WTC11 (cell line): ENCODE results near the gene FRMD4A.

Experiments
- ATF3 ChIP-seq: sonication (generic); formaldehyde crosslinking; conservative IDR thresholded peaks from 2 replicates; pipeline ENCODE4 v1.8.1; 2022; ENCODE audit warnings: mild to moderate bottlenecking, missing genetic modification reagents
- EMX1 ChIP-seq: fragments of 250-450 bp; sonication (Bioruptor Pico); IDR thresholded peaks from 2 replicates; pipeline ENCODE4 v1.8.0; 2021; ENCODE audit warnings: mild to moderate bottlenecking
- FOXP4 ChIP-seq: sonication (generic); formaldehyde crosslinking; IDR thresholded peaks from 2 replicates; pipeline ENCODE4 v1.8.0; 2022; ENCODE audit warnings: mild to moderate bottlenecking, missing genetic modification reagents
- IRF1 ChIP-seq: sonication (generic); formaldehyde crosslinking; IDR thresholded peaks from 2 replicates; pipeline ENCODE4 v1.8.0; 2023; ENCODE audit warnings: missing genetic modification reagents
- MAX ChIP-seq: sonication (generic); formaldehyde crosslinking; IDR thresholded peaks from 2 replicates; pipeline ENCODE4 v1.8.0; 2022; ENCODE audit warnings: mild to moderate bottlenecking, missing genetic modification reagents
- TP53 ChIP-seq: sonication (generic); formaldehyde crosslinking; IDR thresholded peaks from 2 replicates; pipeline ENCODE4 v1.8.1; 2023; ENCODE audit warnings: mild to moderate bottlenecking, missing genetic modification reagents
- TF ChIP-seq, protein P1 (sequence below): fragments of 200-600 bp; IDR thresholded peaks from 2 replicates; pipeline ENCODE4 v1.8.0; 2022; ENCODE audit warnings: antibody characterized with exemption
- TF ChIP-seq, protein P2 (sequence below): sonication (generic); formaldehyde crosslinking; IDR thresholded peaks from 2 replicates; pipeline ENCODE4 v1.8.1; 2022; ENCODE audit warnings: low read depth, missing genetic modification reagents, borderline replicate concordance
- TF ChIP-seq, protein P3 (sequence below): sonication (generic); formaldehyde crosslinking; IDR thresholded peaks from 2 replicates; pipeline ENCODE4 v1.8.0; 2022; ENCODE audit warnings: mild to moderate bottlenecking, missing genetic modification reagents

GRCh38 chr10:14144451-14144850, 186.3 kb downstream of the FRMD4A start:
- TF ChIP-seq TP53 (CRISPR knock-in tag) (no peak), IRF1 (CRISPR knock-in tag) (no peak), EMX1 (CRISPR knock-in tag) (no peak), FOXP4 (CRISPR knock-in tag) (no peak), ATF3 (CRISPR knock-in tag) (no peak), MAX (CRISPR knock-in tag) (no peak)
- TF ChIP-seq, protein P1, sequence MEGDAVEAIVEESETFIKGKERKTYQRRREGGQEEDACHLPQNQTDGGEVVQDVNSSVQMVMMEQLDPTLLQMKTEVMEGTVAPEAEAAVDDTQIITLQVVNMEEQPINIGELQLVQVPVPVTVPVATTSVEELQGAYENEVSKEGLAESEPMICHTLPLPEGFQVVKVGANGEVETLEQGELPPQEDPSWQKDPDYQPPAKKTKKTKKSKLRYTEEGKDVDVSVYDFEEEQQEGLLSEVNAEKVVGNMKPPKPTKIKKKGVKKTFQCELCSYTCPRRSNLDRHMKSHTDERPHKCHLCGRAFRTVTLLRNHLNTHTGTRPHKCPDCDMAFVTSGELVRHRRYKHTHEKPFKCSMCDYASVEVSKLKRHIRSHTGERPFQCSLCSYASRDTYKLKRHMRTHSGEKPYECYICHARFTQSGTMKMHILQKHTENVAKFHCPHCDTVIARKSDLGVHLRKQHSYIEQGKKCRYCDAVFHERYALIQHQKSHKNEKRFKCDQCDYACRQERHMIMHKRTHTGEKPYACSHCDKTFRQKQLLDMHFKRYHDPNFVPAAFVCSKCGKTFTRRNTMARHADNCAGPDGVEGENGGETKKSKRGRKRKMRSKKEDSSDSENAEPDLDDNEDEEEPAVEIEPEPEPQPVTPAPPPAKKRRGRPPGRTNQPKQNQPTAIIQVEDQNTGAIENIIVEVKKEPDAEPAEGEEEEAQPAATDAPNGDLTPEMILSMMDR: no peak
- TF ChIP-seq, protein P2, sequence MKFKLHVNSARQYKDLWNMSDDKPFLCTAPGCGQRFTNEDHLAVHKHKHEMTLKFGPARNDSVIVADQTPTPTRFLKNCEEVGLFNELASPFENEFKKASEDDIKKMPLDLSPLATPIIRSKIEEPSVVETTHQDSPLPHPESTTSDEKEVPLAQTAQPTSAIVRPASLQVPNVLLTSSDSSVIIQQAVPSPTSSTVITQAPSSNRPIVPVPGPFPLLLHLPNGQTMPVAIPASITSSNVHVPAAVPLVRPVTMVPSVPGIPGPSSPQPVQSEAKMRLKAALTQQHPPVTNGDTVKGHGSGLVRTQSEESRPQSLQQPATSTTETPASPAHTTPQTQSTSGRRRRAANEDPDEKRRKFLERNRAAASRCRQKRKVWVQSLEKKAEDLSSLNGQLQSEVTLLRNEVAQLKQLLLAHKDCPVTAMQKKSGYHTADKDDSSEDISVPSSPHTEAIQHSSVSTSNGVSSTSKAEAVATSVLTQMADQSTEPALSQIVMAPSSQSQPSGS (CRISPR knock-in tag): no peak
- TF ChIP-seq, protein P3, sequence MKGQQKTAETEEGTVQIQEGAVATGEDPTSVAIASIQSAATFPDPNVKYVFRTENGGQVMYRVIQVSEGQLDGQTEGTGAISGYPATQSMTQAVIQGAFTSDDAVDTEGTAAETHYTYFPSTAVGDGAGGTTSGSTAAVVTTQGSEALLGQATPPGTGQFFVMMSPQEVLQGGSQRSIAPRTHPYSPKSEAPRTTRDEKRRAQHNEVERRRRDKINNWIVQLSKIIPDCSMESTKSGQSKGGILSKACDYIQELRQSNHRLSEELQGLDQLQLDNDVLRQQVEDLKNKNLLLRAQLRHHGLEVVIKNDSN (CRISPR knock-in tag): no peak
